HFFc6 (cell line): ENCODE results near the gene TEX2. TPM values are rescaled to one million over a fixed set of nuclear protein-coding genes. Genes with fewer than 3 reads are reported as not detected.

Experiments
- DNase-seq: peaks from one replicate; pipeline ENCODE4 v3.0.0-alpha.2; 2018
- H3K27ac Mint-ChIP-seq: 2 replicates; pipeline ENCODE4 v1.8.0; 2020; ENCODE audit warnings: mild to moderate bottlenecking, mixed read lengths
- H3K27me3 Mint-ChIP-seq: 2 replicates; pipeline ENCODE4 v1.8.0; 2021; ENCODE audit warnings: mild to moderate bottlenecking, moderate library complexity, mixed read lengths; ENCODE audit not compliant: insufficient read depth
- H3K36me3 Mint-ChIP-seq: 2 replicates; pipeline ENCODE4 v1.8.0; 2021; ENCODE audit warnings: low read depth, mixed read lengths
- H3K4me1 Mint-ChIP-seq: 2 replicates; pipeline ENCODE4 v1.8.0; 2020; ENCODE audit warnings: low read depth, mixed read lengths
- H3K4me3 Mint-ChIP-seq: 2 replicates; pipeline ENCODE4 v1.8.0; 2020; ENCODE audit warnings: mild to moderate bottlenecking, moderate library complexity, mixed read lengths
- H3K9me3 Mint-ChIP-seq: 2 replicates; pipeline ENCODE4 v1.8.0; 2020; ENCODE audit warnings: mild to moderate bottlenecking, mixed read lengths
- total RNA-seq, 6 experiments: library from RNA; stranded (reverse); fragmentation: NEBNext Ultra II Directional; extraction: Animal tissue kit (Norgen Biotek cat#: 25700); gene quantifications; 2 replicates in 1 of 6; 3 replicates in 5 of 6; pipeline ENCODE4 v1.2.3, GENCODE V29; 2021
- TF ChIP-seq, protein P1 (sequence below): fragments of 200-600 bp; sonication (generic); IDR thresholded peaks from 2 replicates; pipeline ENCODE4 v1.5.0; 2021; ENCODE audit warnings: antibody characterized with exemption, mild to moderate bottlenecking

The TEX2 gene
- total RNA-seq, 6 experiments from 2014 or later: 41.2 to 58.7 (median 44.4) TPM

GRCh38 chr17:64259922-64260321, 3.1 kb downstream of the TEX2 start:
- peaks cover 50% of the 10 kb centered on the region for H3K4me1 Mint-ChIP-seq
- H3K9me3 Mint-ChIP-seq: no peaks in the 10 kb centered on the region
- H3K36me3 Mint-ChIP-seq: no peaks in the 10 kb centered on the region
- peak; percentile 83 for DNase-seq
- TF ChIP-seq, protein P1, sequence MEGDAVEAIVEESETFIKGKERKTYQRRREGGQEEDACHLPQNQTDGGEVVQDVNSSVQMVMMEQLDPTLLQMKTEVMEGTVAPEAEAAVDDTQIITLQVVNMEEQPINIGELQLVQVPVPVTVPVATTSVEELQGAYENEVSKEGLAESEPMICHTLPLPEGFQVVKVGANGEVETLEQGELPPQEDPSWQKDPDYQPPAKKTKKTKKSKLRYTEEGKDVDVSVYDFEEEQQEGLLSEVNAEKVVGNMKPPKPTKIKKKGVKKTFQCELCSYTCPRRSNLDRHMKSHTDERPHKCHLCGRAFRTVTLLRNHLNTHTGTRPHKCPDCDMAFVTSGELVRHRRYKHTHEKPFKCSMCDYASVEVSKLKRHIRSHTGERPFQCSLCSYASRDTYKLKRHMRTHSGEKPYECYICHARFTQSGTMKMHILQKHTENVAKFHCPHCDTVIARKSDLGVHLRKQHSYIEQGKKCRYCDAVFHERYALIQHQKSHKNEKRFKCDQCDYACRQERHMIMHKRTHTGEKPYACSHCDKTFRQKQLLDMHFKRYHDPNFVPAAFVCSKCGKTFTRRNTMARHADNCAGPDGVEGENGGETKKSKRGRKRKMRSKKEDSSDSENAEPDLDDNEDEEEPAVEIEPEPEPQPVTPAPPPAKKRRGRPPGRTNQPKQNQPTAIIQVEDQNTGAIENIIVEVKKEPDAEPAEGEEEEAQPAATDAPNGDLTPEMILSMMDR: no peak
- peaks cover 4% of the 10 kb centered on the region; the same call in 1 of the 2 replicates for H3K27me3 Mint-ChIP-seq
- H3K27ac Mint-ChIP-seq: peak overlapping the region; percentile 47; the same call in 1 of the 2 replicates
- H3K4me3 Mint-ChIP-seq: peak overlapping the region; percentile 5; the same call in 1 of the 2 replicates

GRCh38 chr17:64259426-64259825, 3.6 kb downstream of the TEX2 start:
- peaks cover 45% of the 10 kb centered on the region for H3K4me1 Mint-ChIP-seq
- no peaks in the 10 kb centered on the region for H3K9me3 Mint-ChIP-seq
- peaks cover 4% of the 10 kb centered on the region; the same call in 1 of the 2 replicates for H3K27me3 Mint-ChIP-seq
- no peak for DNase-seq
- TF ChIP-seq, protein P1: no peak
- H3K4me3 Mint-ChIP-seq: no peak overlapping the region
- no peaks in the 10 kb centered on the region for H3K36me3 Mint-ChIP-seq
- H3K27ac Mint-ChIP-seq: peak overlapping the region; percentile 47; the same call in 1 of the 2 replicates

GRCh38 chr17:64256913-64257807, 5.9 kb downstream of the TEX2 start:
- no peak for DNase-seq
- Mint-ChIP-seq H3K27ac (no peak overlapping the region), H3K4me3 (no peak overlapping the region), H3K27me3 (peaks cover 2% of the 10 kb centered on the region; the same call in 1 of the 2 replicates), H3K36me3 (no peaks in the 10 kb centered on the region), H3K9me3 (no peaks in the 10 kb centered on the region), H3K4me1 (peaks cover 55% of the 10 kb centered on the region)
- TF ChIP-seq, protein P1: no peak

DNA sequence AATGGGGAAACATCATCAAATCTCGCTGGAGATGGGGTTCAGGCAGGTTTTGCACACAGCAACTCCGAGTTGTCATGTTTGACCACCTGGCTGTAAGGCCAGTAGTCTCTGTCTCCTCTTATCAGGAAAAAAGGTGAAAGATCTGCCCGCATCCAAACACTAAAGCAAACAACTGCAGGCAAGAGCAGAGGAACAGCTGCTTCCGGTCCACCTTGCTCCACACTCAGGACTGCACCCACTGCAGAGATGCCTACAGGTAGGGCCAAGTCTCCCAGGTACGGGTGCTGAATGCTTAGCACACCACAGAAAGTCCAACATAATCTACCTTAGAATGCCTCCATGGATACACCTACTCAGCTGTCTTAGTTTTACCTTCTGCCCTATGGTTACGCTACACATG, 7.3 kb downstream of the TEX2 start:
- no peak overlapping the region for H3K4me3 Mint-ChIP-seq

DNA sequence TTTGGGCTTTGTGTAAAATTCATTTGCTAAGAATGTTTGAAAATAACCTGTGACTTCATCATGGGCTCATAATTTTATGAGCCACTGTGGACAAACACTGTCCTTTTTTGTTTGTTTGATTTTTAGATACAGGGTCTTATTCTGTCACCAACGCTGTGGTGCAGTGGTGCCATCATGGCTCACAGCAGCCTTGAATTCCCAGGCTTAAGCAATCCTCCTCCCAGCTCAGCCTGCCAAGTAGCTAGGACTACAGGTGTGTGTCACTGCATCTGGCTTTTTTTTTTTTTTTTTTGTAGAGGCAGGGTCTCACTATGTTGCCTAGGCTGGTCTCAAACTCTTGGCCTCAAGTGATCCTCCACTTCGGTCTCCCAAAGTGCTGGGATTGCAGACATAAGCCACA, 8.3 kb downstream of the TEX2 start:
- Mint-ChIP-seq H3K36me3 (no peaks in the 10 kb centered on the region), H3K4me1 (peaks cover 38% of the 10 kb centered on the region), H3K4me3 (no peak overlapping the region), H3K9me3 (no peaks in the 10 kb centered on the region), H3K27ac (no peak overlapping the region), H3K27me3 (peaks cover 2% of the 10 kb centered on the region; the same call in 1 of the 2 replicates)
- TF ChIP-seq, protein P1: no peak
- no peak for DNase-seq

More for the DNA sequence above, 7.3 kb downstream of the TEX2 start:
- no peak for DNase-seq
- no peaks in the 10 kb centered on the region for H3K9me3 Mint-ChIP-seq
- H3K27me3 Mint-ChIP-seq: peaks cover 2% of the 10 kb centered on the region; the same call in 1 of the 2 replicates
- TF ChIP-seq, protein P1: no peak
- no peak overlapping the region for H3K27ac Mint-ChIP-seq
- peaks cover 49% of the 10 kb centered on the region for H3K4me1 Mint-ChIP-seq
- H3K36me3 Mint-ChIP-seq: no peaks in the 10 kb centered on the region
